ENCODE results near the gene INTS1. TPM values are rescaled to one million over a fixed set of nuclear protein-coding genes. Genes with fewer than 3 reads are reported as not detected.

Gene INTS1
- 44.1 to 57.7 TPM (median 54.2 TPM) in 5 replicates for total RNA-seq (2022; extraction: Qiagen RNA extraction; ENCODE audit: low read depth)

GRCh38 chr7:1503816-1504775 lies at the start of gene INTS1:
INTS1 (minus strand) TSS chr7:1504389; CDS start chr7:1503960, 429 bp downstream.

GRCh38 chr7:1458683-1459511 lies 45.3 kb downstream of the INTS1 start, which contains the start of gene MICALL2:
MICALL2 (minus strand) TSS chr7:1459470; CDS start chr7:1459326, 144 bp downstream.

Other genes with a start within 250 kb of the INTS1 start
- 18.7 to 28.9 TPM (median 25.9 TPM) in 5 replicates for gene MICALL2, start 44.9 kb downstream of the INTS1 start, total RNA-seq (2022; extraction: Qiagen RNA extraction; ENCODE audit: low read depth)
- gene MAFK, start 26.3 kb upstream of the INTS1 start, total RNA-seq (2022; extraction: Qiagen RNA extraction; ENCODE audit: low read depth): 42.4 to 73.2 TPM (median 67.2 TPM) in 5 replicates
- 6.7 to 13.2 TPM (median 9.5 TPM) in 5 replicates for gene TMEM184A, start 51.8 kb upstream of the INTS1 start, total RNA-seq (2022; extraction: Qiagen RNA extraction; ENCODE audit: low read depth)
- 85.5 to 105 TPM (median 100 TPM) in 5 replicates for gene PSMG3, start 65.6 kb upstream of the INTS1 start, total RNA-seq (2022; extraction: Qiagen RNA extraction; ENCODE audit: low read depth)
- 0.22 to 0.38 TPM (median 0.38 TPM) in 5 replicates for gene ELFN1, start 165.9 kb upstream of the INTS1 start, total RNA-seq (2022; extraction: Qiagen RNA extraction; ENCODE audit: low read depth)

Measured in A549 treated with GW870086 at 1 μM for 4 hours (cell line).